WI38 (cell line): ENCODE data around the gene RLN1.
"Not testable (repeated sequence)": the region's sequence is repeated elsewhere in the genome, so short reads cannot be mapped to it uniquely, and the experiment has no call there.

Experiments
- H3K4me3 ChIP-seq: 2 replicates; pipeline ENCODE4 v1.5.1; 2011; ENCODE audit warnings: low read depth, mild to moderate bottlenecking, control low read depth, low read length
- CTCF ChIP-seq: IDR thresholded peaks from 2 replicates; pipeline ENCODE4 v1.5.1; 2012; ENCODE audit warnings: low read depth, mild to moderate bottlenecking, control low read depth, low read length

The RLN1 gene

GRCh38 chr9:5338992-5339981, at the start of gene RLN1:
TSS of gene RLN1 (minus strand) at chr9:5339876. CDS start at chr9:5339746, 130 bp downstream.
- H3K4me3 ChIP-seq = not testable (repeated sequence)

- TF ChIP-seq CTCF = no peak
- no peak overlapping the region for H3K4me3 ChIP-seq
Measured at GRCh38 chr9:5389109-5389732, 49.5 kb upstream of the RLN1 start.

- TF ChIP-seq CTCF = no peak
- no peak overlapping the region for H3K4me3 ChIP-seq
Measured at GRCh38 chr9:5388026-5388819, 48.5 kb upstream of the RLN1 start.

- no peak for TF ChIP-seq CTCF
- no peak overlapping the region for H3K4me3 ChIP-seq
Measured at GRCh38 chr9:5384436-5384835, 44.8 kb upstream of the RLN1 start.

GRCh38 chr9:5382479-5382878, 42.8 kb upstream of the RLN1 start:
- H3K4me3 ChIP-seq = no peak overlapping the region
- no peak for TF ChIP-seq CTCF

- H3K4me3 ChIP-seq = no peak overlapping the region
- TF ChIP-seq CTCF = no peak
Measured at GRCh38 chr9:5375790-5376477, 36.3 kb upstream of the RLN1 start.

GRCh38 chr9:5375091-5375490, 35.4 kb upstream of the RLN1 start:
- TF ChIP-seq CTCF = no peak
- H3K4me3 ChIP-seq = no peak overlapping the region
